Glomerular visceral epithelial cell (primary cell): Measurements from ENCODE around the gene NEUROG2.
A peak's percentile ranks its signal among the peaks of the same experiment; 100 is the strongest.
"Not testable (repeated sequence)": the region's sequence is repeated elsewhere in the genome, so short reads cannot be mapped to it uniquely, and the experiment has no call there.

Source experiments
- DNase-seq: peaks from one replicate; pipeline ENCODE4 v3.0.0-alpha.2; 2016; ENCODE audit errors: extremely low spot score

NEUROG2 gene

DNA sequence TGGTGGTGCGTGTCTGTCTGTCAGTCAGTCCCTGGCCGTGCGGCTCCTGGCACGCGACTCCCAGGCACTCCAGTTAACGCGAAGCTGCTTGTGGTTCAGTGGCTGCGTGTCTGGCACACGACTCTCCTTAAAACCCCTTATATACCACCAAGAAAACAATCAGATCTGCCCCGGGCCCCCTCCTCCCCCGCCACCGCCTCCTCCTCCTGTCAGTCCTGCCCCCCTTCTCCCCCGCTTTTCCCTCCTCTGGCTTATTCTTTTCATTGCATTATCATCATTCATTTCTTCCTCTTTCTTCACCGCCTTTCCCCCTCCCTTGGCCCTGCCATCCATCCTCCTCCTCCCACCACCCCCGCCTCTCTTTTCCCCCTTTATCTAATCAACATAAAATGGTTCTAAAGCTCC lies at the start of gene NEUROG2:
TSS of gene NEUROG2 (minus strand) at position 115 of the 405 bp plus-strand sequence. CDS start 705 bp downstream, outside the sequence.
- no peak for DNase-seq

DNA sequence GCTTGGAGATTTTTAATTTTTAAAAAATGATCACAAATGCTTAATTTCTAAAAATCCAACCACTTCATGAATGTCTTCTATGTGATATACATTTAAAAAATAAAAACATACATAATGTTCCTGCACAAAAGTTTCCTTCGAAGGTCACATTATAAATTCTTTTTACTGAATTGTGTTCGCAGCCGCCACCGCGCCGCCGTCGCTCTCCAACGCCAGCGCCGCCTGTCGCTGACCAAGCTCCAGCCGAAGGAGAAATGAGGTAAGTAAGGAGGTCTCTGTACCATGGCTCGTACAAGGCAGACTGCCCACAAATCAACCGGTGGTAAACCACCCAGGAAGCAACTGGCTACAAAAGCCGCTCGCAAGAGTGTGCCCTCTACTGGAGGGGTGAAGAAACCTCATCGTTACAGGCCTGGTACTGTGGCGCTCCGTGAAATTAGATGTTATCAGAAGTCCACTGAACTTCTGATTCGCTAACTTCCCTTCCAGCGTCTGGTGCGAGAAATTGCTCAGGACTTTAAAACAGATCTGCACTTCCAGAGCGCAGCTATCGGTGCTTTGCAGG lies 48.8 kb upstream of the NEUROG2 start:
- no peak for DNase-seq

DNA sequence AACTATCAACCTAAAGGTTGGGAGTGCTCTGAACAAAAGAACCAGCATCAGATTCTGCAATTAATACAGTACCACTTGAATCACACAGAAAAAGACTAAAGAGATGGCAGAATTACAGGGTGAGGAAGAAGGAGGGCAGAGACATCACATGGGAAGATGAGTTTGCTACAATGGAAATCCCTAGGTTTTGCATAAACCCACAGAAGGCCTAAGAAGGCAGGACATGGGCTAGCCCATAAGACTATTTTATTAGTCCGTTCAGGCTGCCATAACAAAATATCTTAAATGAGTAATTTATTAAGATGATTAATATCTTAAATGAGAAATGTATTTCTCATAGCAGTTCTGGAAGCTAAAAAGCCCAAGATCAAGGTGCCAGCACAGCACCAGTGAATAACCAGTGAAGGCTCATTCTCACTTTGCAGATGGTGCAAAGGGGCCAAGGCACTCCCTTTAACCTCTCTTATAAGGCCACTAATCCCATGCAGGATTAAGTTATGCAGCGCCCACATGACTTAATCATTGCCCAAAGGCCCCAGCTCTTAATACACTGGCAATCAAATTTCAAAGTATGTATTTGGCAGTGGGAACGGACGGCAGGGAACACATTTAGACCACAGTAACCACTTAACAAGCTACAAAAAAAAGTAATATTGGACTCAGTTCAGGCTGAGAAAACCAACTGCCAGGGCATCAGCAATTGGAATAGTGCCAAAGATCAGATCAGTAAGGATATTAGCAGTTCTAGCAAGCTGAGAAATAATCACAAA lies 47.6 kb upstream of the NEUROG2 start:
- DNase-seq: no peak

DNA sequence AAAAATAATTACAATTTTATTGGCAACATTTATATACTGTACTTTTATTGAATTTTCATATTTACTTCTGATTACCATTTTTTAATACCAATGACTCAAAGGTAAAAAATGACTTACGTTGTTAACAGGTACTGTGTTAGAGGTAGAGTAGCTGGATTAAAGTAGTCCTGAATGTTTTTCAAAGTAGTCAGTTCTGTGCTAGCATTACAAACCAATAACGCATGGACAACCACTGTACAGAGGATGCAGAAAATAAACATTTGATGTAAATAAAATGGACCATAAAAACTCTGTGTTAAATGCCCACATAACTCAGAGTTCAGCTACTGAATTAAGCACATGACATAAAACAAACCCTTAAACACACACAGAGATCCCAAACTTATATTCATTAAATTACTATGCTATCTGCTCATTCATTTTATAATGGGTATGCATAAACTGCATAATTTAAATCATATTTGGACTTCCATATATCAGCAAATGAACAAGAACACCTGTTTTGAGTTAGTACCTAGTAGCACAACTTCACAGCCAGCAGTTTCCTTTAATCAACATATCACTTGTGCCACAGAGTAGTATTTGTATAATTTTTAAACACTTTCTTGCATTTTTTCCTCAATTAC lies 46.4 kb upstream of the NEUROG2 start:
- DNase-seq: no peak

DNA sequence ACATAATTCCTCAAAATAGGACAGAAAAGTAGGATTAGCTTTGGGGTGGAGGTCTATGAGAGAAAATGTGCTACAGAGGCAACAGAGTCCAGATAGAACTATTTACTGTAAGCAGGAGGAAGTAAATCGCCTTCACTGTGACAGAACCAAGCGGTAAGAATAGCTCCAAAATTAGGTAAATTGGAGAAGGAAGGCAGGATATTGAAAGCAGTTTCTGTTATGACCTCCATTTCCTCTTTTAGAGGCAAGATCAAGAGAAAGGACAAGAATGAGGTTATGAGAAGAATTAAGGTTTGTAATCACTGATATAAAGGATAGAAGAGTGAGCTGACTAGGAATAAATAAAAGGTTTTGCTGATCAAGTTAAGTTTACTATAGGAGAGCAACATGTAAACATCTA lies 44.1 kb upstream of the NEUROG2 start:
- no peak for DNase-seq

DNA sequence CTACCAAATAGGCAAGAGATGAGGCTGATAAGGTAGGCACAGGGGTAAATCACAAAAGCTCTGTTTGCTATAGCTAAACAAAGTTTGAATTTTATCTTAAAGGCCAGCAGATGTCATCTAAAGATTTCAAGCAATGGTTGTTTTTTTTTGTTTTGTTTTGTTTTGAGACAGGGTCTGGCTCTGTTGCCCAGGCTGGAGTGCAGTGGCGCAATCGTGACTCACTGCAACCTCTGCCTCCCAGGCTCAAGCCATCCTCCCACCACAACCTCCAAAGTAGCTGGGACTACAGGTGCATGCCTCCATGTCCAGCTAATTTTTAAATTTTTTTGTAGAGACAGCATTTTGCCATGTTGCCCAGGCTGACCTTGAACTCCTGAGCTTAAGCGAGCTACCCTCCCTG lies 43.1 kb upstream of the NEUROG2 start:
- no peak for DNase-seq

DNA sequence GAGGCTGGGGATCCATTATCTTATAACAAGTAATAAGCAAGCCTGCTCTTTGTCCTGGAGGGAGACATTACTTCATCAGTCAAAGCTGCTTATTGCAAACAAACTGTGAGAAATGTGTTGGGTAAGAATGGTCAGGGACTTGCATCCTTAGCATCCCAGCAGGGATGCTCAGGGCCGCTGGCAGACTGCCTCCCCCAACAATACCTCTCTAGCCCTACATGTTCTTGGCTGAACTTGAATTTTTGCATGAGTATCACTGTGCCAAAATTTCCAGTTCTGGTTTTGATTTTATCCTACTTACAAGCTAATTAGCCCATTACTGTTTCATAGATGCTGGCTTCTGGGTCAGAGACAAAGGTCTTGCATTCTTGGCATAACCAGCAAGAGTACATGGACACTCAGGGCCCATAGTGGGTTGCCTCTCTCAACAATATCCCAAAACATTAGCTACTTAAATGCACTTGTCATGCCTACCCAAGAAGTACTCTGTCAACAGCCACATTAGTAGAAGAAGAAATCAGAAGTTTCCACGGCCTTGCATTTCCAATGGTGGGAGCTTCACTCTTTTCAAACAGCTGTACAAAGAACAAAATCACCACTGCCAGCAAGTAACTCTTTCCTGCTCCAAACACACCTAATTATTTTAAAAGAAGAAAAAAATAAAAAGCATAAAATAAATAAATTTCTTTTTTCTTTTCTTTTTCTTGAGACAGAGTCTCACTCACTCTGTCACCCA lies 41.9 kb upstream of the NEUROG2 start:
- no peak for DNase-seq

DNA sequence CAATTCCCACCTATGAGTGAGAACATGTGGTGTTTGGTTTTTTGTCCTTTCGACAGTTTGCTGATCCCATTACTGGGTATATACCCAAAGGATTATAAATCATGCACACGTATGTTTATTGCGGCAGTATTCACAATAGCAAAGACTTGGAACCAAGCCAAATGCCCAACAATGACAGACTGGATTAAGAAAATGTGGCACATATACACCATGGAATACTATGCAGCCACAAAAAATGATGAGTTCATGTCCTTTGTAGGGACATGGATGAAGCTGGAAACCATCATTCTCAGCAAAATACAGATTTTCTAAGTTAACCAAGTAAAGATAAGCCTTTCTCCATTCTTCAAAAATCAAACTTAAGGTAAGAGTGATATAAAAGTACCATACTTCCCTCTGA lies 38.3 kb upstream of the NEUROG2 start:
- DNase-seq: not testable (repeated sequence)

DNA sequence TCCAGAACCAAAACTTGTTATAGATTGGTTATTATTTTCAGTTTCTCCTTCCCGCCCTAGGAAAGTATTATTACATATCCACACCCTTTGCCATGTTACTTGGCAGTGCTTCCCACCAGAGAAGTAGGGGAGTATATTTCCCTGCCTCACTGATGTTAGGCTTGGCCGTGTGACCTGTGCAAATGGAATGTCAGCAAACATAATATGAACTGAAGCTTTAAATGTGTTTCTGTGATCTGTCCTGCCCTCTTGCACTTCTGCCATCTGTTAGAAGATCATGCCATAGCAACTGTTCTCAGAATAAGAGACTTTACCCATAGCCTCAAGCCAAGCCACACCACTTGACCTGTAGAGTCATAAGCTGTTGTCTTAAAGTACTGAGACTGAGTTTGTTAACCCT lies 36.7 kb upstream of the NEUROG2 start:
- peak; percentile 73 for DNase-seq

DNA sequence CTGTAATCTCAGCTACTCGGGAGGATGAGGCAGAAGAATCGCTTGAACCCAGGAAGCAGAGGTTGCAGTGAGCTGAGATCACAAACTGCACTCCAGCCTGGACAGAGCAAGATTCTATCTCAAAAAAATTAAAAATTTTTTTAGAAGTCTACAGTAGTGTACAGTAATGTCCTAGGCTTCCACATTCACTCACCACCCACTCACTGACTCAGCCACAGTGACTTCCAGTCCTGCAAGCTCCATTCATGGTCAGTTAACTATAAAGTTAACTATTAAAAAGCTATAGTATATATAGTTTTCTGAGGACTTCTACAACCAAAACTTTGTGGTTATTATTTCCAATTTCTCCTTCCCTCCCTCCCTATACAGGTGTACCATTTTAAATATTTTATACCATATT lies 34.7 kb upstream of the NEUROG2 start:
- peak; percentile 61 for DNase-seq

DNA sequence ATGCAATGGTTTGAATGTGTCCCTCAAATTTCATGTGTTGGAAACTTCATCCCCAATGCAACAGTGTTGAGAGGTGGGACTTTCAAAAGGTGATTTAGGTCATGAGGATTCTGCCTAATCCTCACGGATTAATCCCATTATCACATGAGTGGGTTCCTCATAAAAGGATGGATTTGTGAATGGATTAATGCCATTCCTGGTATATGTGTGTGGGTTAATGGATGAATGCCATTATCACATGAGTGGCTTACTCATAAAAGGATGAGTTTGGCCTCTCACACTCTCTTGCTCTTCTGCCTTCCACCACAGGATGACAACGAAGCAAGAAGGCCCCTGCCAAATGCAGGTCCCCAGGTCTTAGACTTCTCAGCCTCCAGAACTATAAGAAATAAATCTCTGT lies 30.5 kb upstream of the NEUROG2 start:
- DNase-seq: no peak

DNA sequence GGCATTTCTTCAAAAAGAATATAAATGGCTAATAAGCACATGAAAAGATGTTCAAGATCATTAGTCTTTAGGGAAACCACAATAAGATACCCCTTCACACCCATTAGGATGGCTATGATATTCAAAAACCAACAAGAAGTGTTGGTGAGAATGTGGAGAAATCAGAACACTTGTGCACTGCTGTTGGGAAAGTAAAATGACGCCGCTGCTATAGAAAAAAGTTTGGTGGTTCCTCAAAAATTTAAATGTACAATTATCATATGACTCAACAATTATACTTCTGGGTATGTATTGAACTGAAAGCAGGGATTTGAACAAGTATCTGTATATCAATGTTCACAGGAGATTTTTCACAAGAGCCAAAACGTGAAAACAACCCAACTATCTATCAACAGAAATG lies 29.4 kb upstream of the NEUROG2 start:
- DNase-seq: no peak

DNA sequence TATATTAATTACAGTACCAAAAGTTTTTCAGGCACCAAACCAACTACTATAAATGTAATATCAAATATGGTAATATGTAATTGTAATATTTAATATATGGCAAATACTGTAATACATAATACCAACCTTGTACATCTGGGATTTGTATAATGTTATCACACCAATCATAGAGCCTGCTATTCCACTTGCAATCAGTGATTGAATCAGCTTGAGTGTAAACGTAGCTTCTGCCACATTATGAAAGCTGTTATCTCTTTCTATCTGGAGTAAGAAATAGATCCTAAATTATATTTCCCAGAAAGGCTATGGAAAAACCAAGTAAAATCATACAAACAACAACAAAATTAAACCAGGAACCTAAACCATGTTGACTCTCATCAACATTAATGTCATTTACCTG lies 24.7 kb upstream of the NEUROG2 start:
- no peak for DNase-seq

DNA sequence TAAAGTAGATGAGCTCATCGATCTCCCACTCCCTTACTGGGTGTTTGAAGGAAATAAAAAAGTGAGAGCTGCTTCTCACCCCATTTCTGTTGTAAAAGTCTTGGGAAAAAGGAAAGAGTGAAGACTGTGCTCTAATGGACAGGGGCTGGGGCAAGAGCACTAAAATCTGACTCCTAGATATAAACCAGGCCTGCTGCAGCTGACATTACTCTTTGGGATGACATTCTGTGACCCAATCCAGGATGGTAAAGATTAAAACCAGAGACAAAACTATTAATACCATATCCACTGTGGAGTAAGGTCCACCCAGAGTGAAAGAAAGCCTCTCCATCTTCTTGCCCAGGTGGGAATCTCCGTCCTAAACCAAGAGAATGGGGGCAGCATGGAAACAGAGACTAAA lies 20.1 kb upstream of the NEUROG2 start:
- no peak for DNase-seq

DNA sequence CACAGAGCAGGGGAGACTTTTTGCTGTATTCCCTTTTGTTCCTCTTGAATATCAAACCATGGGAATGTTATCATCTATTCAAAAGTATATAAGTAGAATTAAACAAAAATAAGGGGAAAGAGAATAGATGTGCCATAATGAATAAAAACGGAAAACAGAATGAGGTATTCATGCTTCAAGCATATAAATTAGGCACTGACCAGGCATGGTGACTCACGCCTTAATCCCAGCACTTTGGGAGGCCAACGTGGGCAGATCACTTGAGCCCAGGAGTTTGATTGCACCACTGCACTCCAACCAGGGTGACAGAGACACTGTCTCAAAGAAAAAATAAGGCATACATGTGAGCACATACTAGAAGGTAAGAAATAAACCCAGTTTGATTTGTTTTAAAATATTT lies 16.3 kb upstream of the NEUROG2 start:
- DNase-seq: peak; percentile 52

DNA sequence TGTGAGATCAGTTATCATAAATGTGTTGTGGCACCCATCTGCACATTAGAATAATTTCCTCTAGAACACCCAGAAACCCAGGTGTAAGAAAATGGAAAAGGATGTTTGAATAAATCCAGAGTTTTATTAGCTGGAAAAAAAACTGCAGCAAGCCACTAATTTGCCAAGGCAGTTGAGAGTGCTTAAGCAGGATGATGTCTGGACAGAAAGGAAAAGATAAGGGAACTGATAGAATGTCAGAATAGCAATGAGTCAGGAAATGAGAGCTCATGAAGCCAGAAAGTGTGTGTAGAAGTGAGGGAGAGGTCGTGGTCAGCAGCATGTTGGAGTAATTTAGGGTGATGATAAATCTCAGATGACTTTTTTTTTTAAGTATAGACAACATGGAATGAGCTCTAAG lies 15.2 kb upstream of the NEUROG2 start:
- no peak for DNase-seq

DNA sequence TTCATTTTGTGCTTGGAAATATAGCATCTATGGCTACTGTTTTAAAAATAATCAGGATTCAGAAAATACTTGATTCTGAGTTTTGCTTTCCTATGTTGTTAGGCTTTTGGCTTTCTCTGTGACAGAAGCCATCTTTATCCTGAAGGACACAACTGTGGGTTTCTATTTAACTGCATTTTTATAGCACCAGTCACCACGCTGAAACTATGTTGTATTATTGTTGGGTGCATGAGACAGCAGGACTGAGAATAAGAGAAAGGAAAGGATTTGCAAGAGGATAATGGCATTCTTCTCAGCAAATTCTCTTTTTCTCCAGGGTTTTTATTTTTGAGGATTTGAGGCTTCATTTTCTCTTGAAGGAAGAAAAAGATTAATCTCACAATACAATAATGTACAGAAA lies 10.1 kb upstream of the NEUROG2 start:
- DNase-seq: no peak

DNA sequence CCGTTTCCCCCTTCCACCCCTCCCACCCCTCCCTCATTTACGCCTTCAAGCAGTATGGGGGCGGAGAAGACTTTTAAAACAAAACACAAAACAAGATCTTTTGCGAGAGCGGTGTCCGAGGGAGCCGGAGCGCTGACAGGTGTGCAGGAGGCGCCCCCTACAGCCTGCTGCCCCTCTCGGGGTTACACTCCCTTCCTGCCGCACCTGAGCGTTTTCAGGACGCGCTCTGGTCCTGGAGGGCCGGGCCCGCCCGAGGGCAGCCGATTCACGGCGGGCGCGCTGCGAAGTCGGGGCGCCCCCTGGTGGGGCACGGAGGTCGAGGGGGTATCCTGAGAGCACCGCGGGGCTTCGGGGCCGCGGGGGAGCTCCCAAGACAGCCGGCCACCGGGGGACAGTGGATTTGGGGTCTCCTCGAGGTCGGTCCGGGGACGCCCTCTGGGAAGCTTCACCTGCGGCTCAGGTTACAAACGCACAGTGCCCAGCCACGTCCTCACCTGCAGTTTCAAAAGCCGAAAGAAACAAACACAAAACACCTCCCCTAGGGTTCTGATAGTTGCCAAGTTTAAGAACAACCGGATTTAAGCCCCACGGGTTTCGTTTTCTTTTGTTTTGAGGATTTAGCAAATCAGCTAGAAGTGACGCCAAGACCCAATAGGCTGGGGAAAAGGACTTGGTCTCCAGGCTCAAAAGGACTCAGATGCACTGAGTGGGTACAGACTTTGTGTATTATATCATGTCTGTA lies 8.0 kb upstream of the NEUROG2 start:
- DNase-seq: no peak

DNA sequence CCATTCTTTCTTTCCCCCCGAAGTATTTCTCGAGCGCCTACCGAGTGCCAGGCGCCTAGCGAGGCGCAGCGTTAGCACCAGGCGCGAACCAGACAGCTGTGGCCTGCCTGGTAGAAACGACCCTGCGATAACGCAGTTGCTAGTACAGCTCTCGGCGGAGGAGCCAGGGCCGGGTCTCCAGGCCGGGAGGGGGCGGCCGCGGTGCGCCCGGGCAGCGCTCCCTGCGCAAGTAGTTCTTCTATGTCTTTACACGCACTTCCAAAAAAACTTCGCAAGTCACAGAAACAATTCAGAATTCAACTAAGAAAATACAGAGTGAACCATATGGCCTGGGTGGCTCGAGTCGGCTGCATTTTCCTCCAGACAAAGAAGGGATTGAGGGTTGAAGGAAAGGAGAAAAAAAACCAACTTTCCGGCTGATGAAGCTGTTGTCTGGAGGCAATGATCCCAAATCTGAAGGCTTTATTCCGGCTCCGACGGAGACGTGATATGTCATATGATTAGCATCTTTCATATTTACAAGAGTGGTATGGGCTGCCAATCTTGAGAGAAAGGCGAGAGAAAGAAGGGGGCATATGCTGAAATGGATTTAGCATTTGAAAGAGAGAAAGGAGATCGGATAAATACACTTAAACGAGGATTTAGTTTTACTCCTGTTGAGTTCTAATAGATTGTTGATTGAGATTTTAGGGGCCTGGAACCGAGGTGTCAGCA lies 7.2 kb upstream of the NEUROG2 start:
- DNase-seq: no peak

DNA sequence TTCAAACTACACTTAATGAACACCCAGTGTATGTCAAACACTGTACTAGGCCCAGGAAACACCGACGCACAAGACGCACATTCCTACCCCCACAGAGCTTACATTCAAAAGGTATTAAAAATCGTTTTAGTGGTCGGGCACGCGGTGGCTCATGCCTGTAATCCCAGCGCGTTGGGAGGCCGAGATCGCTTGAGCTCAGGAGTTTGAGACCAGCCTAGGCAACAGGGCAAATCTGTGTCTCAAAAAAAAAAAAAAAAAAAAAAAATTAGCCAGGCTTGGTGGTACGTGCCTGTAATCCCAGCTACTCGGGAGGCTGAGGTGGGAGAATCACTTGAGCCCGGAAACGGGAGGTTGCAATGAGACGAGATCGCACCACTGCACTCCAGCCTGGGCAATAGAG lies 6.5 kb upstream of the NEUROG2 start:
- not testable (repeated sequence) for DNase-seq
